Fibroblast of skin of scalp (primary cell): ENCODE data around the gene ADAD2. TPM values are rescaled to one million over a fixed set of nuclear protein-coding genes. Genes with fewer than 3 reads are reported as not detected.

Source experiments
- DNase-seq: peaks from one replicate; pipeline ENCODE4 v3.0.0-alpha.2; 2013
- polyA plus RNA-seq, 2 experiments: library from polyadenylated mRNA; unstranded; fragments of 120-200 nt; gene quantifications; one replicate each; pipeline ENCODE4 v1.2.1, GENCODE V29; 2013; ENCODE audit not compliant: insufficient read length in 2 of 2

Gene ADAD2
- polyA plus RNA-seq (2013, experiment 1 of 2; ENCODE audit: insufficient read length) = not detected
- polyA plus RNA-seq (2013, experiment 2 of 2; ENCODE audit: insufficient read length) = not detected

GRCh38 chr16:84190731-84191388 is at the start of gene ADAD2:
Gene ADAD2, plus strand, starts transcription at chr16:84191157. Its CDS starts 74 bp downstream, at chr16:84191231.
- DNase-seq = no peak

DNA sequence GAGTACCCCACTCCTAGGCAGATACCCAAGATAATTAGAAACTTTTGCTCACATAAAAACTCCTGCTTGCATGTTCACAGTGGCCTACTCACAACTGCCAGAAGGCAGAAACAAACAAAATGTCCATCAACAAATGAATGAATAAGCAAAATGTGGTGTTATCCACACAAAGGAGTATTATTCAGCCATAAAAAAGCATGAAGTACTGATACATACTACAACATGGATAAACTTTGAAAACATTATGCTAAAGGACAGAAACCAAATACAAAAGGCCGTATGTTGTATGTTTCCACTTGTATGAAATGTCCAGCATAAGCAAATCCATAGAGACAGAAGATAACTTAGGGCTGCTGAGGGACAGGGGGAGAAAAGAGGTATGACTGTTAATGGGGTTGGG is 47.9 kb upstream of the ADAD2 start:
- no peak for DNase-seq

DNA sequence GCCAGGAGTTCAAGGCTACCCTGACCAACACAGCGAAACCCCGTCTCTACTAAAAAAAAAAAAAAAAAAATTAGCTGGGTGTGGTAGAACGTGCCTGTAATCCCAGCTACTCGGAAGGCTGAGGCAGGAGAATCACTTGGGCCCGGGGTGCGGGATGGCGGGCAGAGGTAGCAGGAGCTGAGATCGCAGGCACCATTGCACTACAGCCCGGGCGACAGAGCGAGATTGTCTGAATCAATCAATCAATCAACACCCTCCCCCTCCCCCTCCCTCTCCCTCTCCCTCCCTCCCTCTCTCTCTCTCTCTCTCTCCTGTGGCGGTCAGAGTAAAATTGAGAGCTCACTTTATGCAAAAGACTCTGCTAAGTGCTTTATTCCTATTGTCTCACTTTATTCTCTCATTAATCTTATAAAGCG is 47.2 kb upstream of the ADAD2 start:
- DNase-seq = no peak

DNA sequence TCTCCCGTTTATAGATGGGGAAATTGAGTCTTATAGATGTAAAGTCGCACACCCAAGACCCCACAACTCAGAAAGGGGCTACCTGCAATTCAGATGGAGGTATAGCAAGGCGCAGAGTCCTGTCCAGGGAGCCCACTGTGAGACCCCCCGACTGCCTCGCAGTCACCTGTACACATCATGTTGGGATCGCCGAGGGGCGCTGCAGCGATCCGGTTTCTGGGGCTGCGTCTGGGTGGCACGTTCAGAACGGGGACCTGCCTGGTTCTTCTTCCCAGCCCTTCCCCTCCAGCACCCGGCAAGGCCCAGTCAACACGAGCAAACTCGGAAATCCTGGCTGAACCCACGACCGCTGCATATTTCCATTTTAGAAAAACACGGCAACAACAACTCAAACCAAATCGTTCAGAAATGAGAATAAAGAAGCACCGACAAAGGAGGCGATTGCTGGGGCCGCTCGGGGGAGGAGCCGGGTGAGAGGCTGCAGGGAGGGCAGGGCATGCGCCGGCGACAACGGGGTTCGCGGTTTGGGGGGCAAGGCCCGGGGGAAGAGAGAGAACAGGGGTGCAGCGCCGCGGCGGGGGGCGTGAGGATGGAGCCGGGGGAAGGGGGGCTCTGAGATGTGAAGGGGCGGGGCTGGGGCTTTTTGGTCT is 46.6 kb upstream of the ADAD2 start:
- no peak for DNase-seq

DNA sequence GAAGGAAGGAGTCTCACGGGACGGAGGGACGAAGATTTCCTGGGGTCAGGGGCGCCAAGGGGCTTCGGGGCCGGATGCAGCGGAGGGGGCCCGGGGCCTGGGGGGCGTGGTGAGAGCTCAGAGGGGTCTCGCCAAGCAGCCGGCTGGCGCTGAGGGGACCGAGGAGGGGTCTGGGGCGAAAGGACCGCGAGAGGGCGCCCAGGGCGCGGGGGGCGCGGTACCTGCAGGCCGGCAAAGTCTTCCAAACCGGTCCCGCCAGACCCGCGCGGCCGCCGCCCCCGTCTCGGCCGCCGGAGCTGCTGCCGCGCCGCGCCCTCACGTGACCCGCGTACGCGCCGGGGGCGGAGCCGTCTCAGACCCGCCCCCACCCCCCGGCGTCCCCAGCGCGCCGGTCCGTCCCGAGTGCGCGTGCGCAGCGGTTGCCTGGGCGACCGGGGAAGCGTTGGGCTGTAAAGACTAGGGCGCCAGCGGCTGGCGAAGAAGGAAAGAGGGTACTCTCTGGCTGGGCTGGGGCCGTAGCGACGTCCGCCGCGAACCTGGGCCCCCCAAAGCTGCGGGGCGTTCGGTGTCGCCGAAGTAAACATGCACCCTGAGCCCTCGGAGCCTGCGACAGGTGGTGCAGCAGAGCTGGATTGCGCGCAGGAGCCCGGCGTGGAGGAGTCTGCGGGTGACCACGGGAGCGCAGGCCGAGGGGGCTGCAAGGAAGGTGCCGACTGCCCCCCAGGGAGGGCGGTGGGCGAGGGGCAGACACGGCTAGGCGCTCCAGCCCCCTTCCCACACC is 45.9 kb upstream of the ADAD2 start, which contains the start of the genes DNAAF1 and HSDL1:
Gene DNAAF1, plus strand, starts transcription at position 450 of the 781 bp plus-strand sequence. Its CDS starts 133 bp downstream, at position 583.
Gene HSDL1, minus strand, starts transcription at position 319 of the 781 bp plus-strand sequence. CDS start 13,856 bp downstream, outside the sequence.
- peak; percentile 85 for DNase-seq

- no peak for DNase-seq
Observed at GRCh38 chr16:84150926-84151325, 40.0 kb upstream of the ADAD2 start.

- no peak for DNase-seq
Observed at GRCh38 chr16:84153660-84154214, 37.2 kb upstream of the ADAD2 start.

DNA sequence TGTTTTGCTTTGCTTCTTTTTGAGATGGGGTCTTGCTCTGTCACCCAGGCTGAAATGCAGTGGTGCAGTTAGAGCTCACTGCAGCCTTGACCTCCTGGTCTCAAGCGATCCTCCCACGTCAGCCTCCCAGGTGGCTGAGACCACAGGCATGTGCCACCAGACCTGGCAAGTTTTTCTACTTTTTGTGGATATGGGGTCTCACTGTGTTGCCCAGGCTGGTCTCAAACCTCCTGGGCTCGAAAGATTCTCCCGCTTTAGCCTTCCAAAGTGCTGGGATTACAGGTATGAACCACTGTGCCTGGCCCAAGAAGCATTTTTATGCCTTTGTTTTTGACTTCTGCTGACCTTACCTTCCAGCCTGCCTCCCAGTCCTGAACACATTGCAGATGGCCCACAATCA is 35.7 kb upstream of the ADAD2 start:
- DNase-seq = no peak

GRCh38 chr16:84155771-84156170 is 35.2 kb upstream of the ADAD2 start:
- DNase-seq = no peak

DNA sequence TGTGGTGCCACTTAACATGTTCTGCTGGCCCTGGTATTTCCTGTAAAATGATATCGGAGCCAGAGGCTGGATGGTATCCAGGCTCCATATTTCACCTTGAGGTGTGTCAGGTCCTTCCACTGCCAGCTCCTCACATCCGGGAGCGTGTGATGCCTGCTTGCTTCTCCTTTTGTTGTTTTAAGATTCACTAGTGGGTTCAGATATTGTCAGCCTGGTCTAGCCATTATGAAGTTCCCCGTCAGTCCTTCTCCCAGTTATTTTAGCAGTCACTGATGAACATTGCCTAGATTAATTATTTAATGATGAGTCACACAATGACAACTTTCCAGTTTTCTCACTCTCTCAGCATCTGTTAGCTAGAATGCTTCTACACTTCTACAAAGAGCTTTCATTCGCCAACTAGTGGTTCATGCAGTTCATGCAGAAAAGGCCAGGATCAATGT is 34.6 kb upstream of the ADAD2 start:
- DNase-seq = no peak

DNA sequence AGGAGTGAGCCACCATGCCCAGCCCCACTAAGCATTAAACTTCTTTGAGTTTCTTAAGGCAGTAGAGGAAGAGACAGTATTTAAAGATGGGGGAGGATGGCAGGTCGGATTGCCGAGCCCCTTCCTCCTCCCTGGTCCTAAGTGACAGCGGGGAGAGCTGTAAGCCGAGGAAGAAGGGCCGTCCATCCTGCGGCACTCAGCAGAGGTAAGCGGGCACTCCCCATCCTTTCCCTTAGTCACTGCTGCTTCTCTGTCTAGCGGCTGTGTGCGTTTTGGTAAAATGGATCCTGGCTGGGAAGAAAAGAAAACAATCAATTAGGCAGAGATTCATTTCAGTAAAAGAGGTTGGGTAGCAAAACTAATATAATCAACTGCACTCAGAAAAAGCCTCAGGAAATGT is 31.9 kb upstream of the ADAD2 start:
- DNase-seq = no peak

- DNase-seq = no peak
Observed at GRCh38 chr16:84159800-84160199, 31.2 kb upstream of the ADAD2 start.

DNA sequence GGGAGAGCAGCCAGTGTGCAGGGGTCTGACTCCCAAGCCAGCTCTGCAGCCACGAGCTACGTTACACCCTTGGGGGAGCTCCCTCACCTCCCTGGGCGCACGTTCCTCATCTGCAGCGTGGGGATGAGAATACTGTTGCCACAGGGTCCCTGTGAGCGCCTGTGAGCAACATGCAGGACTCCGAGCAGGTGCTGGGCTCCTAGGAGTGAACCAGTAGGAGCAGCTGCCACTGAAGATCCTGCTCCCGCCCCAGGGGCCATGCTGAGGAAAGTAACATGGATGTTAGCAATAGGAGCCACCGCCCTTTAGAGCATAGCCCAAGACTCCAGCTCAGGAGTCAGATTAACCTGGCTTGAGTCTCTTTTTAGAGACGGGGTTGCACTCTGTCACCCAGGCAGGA is 29.9 kb upstream of the ADAD2 start:
- no peak for DNase-seq

DNA sequence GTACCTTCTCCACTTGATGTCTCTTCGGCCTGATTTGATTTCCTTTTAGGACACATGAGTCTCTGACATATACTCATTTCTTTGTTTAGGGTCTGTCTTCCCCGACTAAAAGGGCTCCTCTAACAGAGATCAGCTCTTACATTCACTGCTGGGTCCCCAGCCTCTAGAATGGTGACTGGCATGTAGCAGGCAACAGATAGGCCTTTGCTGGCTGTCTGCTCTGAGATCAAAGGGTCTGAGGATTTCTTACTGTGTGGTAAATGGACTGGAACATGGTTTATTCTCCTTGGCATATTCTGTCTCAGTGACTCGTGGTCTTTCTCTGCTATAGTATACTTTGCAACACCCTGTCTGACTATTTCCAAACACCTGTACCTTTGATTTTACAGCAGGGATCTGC is 29.2 kb upstream of the ADAD2 start:
- DNase-seq = no peak

GRCh38 chr16:84165746-84166145 is 25.2 kb upstream of the ADAD2 start:
- DNase-seq = no peak

DNA sequence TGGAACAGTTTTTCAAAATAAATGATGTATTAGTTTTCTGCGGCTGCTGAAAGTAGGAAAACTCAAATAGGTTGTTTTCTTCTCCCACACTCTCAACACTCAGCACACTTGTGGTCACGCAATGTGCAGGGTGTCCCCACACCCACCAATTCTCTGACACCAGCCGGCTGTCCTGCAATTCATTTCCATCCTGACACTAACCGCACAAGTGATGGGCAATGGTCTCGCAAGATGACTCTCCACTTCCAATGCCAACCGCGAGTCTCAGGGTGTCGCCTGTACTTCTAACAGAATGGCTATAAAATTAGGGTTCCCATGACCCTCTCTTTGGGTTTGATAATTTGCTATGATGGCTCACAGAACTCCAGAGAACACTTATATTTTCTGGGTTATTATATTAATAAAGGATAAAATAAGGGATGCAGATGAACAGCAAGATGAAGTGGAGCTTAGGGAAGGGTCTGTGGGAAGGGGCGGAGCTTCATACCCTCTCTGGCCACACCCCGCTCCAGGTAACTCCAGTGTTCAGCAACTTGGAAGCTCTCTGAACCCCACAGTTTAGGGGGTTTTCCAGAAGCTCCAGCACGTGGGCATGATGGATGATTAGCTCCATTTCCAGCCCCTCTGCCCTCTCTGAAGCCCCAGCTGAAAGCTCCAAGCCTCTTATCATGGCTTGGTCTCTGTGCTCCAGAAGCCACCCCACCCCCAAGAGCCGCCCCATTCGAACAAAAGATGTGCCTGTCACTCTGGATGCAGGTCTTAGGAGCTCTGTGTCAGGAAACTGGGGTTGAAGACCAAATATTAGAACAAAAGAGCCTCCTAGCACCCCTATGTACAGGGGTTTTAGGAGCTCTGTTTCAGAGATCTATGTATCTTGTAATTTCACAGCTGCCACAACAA is 23.9 kb upstream of the ADAD2 start:
- DNase-seq = no peak

DNA sequence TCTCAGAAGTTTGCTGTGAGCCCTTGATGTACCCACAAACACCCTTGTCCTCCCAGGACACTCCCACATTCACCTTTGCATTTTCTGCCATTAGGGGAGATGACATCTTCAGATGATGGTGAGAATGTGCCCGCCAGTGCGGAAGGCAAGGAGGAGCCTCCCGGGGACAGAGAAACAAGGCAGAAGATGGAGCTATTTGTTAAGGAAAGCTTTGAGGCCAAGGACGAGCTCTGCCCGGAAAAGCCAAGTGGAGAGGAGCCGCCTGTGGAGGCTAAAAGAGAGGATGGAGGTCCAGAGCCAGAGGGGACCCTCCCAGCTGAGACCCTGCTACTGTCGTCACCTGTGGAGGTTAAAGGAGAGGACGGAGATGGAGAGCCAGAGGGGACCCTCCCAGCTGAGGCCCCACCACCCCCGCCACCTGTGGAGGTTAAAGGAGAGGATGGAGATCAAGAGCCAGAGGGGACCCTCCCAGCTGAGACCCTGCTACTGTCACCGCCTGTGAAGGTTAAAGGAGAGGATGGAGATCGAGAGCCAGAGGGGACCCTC is 21.1 kb upstream of the ADAD2 start:
- DNase-seq = no peak

DNA sequence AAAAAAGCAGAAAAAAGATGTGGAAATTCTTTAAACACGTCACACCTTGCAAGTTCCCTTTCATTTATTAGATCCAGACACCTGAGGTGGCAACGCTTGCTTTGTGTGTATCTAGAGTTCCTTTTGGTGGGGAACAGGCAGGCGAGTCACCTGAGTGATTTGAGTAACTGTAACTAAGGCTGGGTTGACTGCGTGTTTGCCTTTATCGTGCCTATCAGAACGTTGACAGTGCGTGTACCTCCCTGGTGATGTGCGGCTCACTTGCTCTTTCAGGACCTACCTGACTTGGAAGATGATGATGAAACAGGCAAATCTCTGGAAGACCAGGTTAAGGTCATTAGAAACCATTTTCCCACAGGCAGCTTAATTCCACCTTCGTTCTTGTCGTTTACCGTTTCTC is 16.6 kb upstream of the ADAD2 start:
- DNase-seq = no peak

DNA sequence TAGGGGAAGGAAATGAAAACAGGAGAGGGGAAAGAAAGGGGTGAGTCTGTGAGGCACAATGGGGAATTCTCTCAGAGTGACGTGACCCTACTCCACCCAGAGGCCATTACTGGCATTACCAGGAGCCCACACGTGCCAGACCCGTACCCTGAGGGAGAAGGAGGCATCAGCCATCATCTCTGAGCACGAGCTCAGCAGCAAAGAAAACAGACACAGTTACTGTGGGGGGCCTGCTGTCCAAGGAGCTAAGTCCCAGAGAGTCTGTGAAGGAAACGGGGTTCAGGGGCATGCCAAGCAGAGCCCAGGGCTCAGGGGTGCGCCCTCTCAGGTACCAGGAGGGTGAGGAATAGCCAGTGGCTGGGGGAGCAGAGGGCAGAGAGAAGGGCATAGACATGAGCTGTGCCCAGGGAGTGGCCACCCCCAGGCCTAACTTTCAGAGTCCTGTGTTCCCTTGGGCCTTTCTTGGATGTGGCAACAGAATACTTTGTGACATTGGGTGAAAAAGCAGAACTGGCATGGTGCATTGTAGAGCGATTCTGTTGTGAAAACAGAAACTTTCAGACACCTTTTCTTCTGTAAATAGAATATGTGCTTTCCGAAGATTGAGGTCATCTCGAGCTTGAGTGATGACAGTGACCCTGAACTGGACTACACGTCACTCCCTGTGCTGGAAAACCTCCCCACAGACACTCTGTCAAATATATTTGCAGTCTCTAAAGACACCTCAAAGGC is 15.4 kb upstream of the ADAD2 start:
- peak; percentile 47 for DNase-seq

DNA sequence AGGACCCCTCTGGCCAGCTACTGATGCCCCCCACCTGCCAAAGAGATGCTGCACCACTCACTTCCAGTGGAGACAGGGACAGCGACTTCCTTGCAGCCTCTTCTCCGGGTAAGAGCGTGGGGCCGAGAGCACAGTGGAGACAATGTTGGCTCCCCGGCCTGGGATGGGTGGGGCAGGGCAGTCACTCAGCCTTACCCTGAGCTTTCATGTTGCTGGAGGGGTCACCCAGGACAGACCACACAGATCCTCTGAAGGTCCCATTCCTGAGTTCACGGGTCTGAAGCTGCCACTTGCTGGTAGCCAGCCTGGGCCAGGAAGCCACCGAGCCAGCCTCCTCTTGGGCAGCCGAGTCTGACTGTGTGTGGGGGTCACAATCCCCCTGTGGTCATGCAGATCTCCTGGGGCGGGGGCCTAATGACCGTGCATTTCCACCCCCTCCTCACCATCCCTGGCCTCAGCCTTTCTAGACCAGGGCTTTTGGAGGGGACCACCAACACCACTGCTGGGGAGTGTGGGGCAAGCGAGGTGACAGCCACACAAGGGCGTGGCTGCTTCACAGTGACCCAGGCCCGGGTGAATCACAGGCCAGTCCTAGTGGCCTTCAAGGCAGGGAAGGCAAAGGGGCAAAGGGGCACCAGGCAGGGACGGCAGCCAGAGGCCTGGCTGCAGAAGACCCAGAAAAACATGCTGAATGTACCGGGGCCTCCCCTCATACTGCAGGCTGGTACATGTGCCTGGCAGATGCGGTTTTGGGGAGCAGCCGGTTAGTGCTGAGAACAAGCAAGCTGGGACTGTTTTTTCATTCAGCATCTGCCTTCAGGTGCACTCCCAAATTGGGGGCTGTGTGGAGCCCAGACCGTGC is 14.5 kb upstream of the ADAD2 start:
- no peak for DNase-seq
